GM12878 (cell line): ENCODE data around the gene SMCO1. TPM values are rescaled to one million over a fixed set of nuclear protein-coding genes. Genes with fewer than 3 reads are reported as not detected.

Source experiments
- ATAC-seq: fragments of 200-7000 bp; cut with Tn5 transposase; 3 replicates; pipeline ENCODE4 v1.9.1; 2020; ENCODE audit warnings: mild to moderate bottlenecking, moderate library complexity
- BruUV-seq: library from RNA; stranded (reverse); fragments of 400-500 nt; replicated peaks from 2 replicates; lab custom pipeline; 2021; lab: Mats Ljungman, UMichigan
- CTCF ChIA-PET: fragments of 300-600 bp; sonication (Branson Sonifier 250); formaldehyde crosslinking; extraction: SDS; loops from one replicate; lab custom pipeline; 2021; ENCODE audit warnings: inconsistent platforms; lab: Yijun Ruan, JAX
- POLR2A ChIA-PET: fragments of 350-600 bp; formaldehyde crosslinking; extraction: SDS; loops from one replicate; lab custom pipeline; 2021; ENCODE audit warnings: inconsistent platforms; lab: Charles Lee
- RAD21 ChIA-PET: fragments of 300-600 bp; sonication (Branson Sonifier 250); formaldehyde crosslinking; loops from one replicate; lab custom pipeline; 2023; ENCODE audit warnings: antibody characterized with exemption; ENCODE audit not compliant: unreplicated experiment; lab: Charles Lee
- SMC1A ChIA-PET: fragments of 300-600 bp; sonication (Branson Sonifier 250); formaldehyde crosslinking; loops from one replicate; lab custom pipeline; 2023; ENCODE audit not compliant: unreplicated experiment, uncharacterized antibody; lab: Charles Lee
- DNase-seq: peaks from one replicate; pipeline ENCODE4 v3.0.0-alpha.2; 2011; ENCODE audit warnings: low read depth, low spot score
- FAIRE-seq: peaks from 3 replicates; lab custom pipeline; 2011; peaks lifted over from hg19 to GRCh38; lab: Jason Lieb, UNC
- H2AFZ ChIP-seq: 2 replicates; pipeline ENCODE4 v1.6.0; 2011; ENCODE audit warnings: low read depth, low read length, control low read depth; ENCODE audit not compliant: control insufficient read depth
- H3K27ac ChIP-seq: 2 replicates; pipeline ENCODE4 v1.5.1; 2011; ENCODE audit warnings: control low read depth; ENCODE audit not compliant: control insufficient read depth, insufficient read depth
- H3K27me3 ChIP-seq, 2 experiments: replicated peaks in 1 of 2; 2 replicates each; pipeline versions ENCODE4 v1.6.0 to v1.6.1; 2011; ENCODE audit warnings: low read length in 1 of 2; ENCODE audit not compliant: control insufficient read depth in 2 of 2, insufficient read depth in 2 of 2
- H3K36me3 ChIP-seq, 2 experiments: 2 replicates each; pipeline ENCODE4 v1.5.1; 2011; ENCODE audit warnings: low read length in 1 of 2; ENCODE audit not compliant: control insufficient read depth in 2 of 2, insufficient read depth in 2 of 2
- H3K4me1 ChIP-seq: 2 replicates; pipeline ENCODE4 v1.6.1; 2011; ENCODE audit warnings: mild to moderate bottlenecking, low read length, moderate library complexity, mixed read lengths; ENCODE audit not compliant: control insufficient read depth, insufficient read depth
- H3K4me2 ChIP-seq: 2 replicates; pipeline ENCODE4 v1.6.0; 2011; ENCODE audit warnings: control low read depth; ENCODE audit not compliant: control insufficient read depth, insufficient read depth
- H3K4me3 ChIP-seq: fragments of 200-600 bp; sonication (generic); 2 replicates; pipeline ENCODE4 v1.5.1; 2016
- H3K79me2 ChIP-seq: 2 replicates; pipeline ENCODE4 v1.6.0; 2011; ENCODE audit warnings: low read length; ENCODE audit not compliant: control insufficient read depth, insufficient read depth
- H3K9ac ChIP-seq: 2 replicates; pipeline ENCODE4 v1.8.0; 2011; ENCODE audit warnings: low read length, control low read depth, mixed read lengths; ENCODE audit not compliant: control insufficient read depth, insufficient read depth
- H3K9me3 ChIP-seq: replicated peaks from 3 replicates; pipeline ENCODE4 v1.5.1; 2011; ENCODE audit warnings: mild to moderate bottlenecking, low read length; ENCODE audit not compliant: control insufficient read depth, insufficient read depth
- H4K20me1 ChIP-seq: 2 replicates; pipeline ENCODE4 v1.6.0; 2011; ENCODE audit not compliant: control insufficient read depth, insufficient read depth
- NR2C2 ChIP-seq: IDR thresholded peaks from 2 replicates; pipeline ENCODE4 v1.6.1; 2011; ENCODE audit warnings: borderline replicate concordance, low read depth; ENCODE audit not compliant: control insufficient read depth, insufficient read length
- NRF1 ChIP-seq: conservative IDR thresholded peaks from 2 replicates; pipeline ENCODE4 v1.6.1; 2011; ENCODE audit warnings: mild to moderate bottlenecking, low read depth, low read length, improper control_type of control experiment
- PAX5 ChIP-seq: IDR thresholded peaks from 2 replicates; pipeline ENCODE4 v1.6.1; 2011; ENCODE audit warnings: low read depth, low read length, borderline replicate concordance
- RCOR1 ChIP-seq: conservative IDR thresholded peaks from 2 replicates; pipeline ENCODE4 v1.6.1; 2012; ENCODE audit warnings: low read depth, low read length, improper control_type of control experiment
- WGBS: methylation state at CpG from one replicate; pipeline ENCODE4 v1.1.6; 2016; ENCODE audit warnings: low lambda C conversion rate; ENCODE audit not compliant: insufficient replicate concordance, insufficient coverage; ENCODE audit errors: missing lambda C conversion rate; 5-methylcytosine and 5-hydroxymethylcytosine counted together
- in situ Hi-C: fragments of 300-500 bp; cut with MboI; formaldehyde crosslinking; loops from 9 replicates; pipeline ENCODE4 v1.14.3; 2018; ENCODE audit warnings: mixed read lengths
- intact Hi-C: fragments of 100-400 bp; cut with micrococcal nuclease; formaldehyde crosslinking; loops from one replicate; pipeline ENCODE4 v1.14.2; 2022; ENCODE audit not compliant: unreplicated experiment
- polyA plus RNA-seq, 11 experiments: library from polyadenylated mRNA; depleted of rRNA in 4 of 11; unstranded in 6 of 11; stranded (reverse) in 5 of 11; fragments of >200 nt; fragmentation: Nextera tagmentation in 4 of 11; fragmentation: Illumina TruSeq in 1 of 11; extraction: Ambion mirVana in 4 of 11; extraction: Trizol in 1 of 11; gene quantifications; 1 replicate in 1 of 11; 2 replicates in 10 of 11; pipeline versions ENCODE4 v1.2.1 to v1.2.3, GENCODE V29; 2011 to 2016; ENCODE audit warnings: inconsistent platforms in 2 of 11, missing spikeins in 2 of 11, low read depth in 1 of 11
- total RNA-seq, 4 experiments: library from RNA; depleted of rRNA in 3 of 4; stranded (reverse); fragments of >200 nt in 3 of 4; fragmentation: Illumina TruSeq in 1 of 4; extraction: Trizol in 1 of 4; gene quantifications; 2 replicates each; pipeline versions ENCODE4 v1.2.1 to v1.2.3, GENCODE V29; 2013 to 2021
- TF ChIP-seq, protein P1 (sequence below): fragments of 450-650 bp; IDR thresholded peaks from 2 replicates; pipeline ENCODE4 v1.6.1; 2017; ENCODE audit warnings: mild to moderate bottlenecking, moderate library complexity

Gene SMCO1
- total and polyA plus RNA-seq, 10 of the 15 experiments (the other 5 are each of a cell fraction or from before 2014, with no cell fraction given), result 0.05 TPM; not detected in 9

DNA sequence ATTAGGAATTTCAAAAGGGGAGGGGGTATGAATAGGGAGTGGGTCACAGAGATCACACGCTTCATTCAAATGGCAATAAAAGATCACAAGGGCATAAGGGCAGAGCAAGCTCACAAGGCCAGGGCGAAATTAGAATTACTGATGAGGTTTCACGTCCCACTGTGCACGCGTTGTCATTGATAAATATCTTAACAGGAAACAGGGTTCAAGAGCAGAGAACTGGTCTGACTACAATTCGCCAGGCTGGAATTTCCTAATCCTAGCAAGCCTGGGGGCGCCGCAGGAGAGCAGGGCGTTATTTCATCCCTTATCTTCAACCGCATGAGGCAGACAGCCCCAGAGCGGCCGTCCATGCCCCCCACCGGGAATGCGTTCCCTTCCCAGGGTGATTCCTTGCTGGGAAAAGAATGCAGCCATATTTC is 18.1 kb upstream of the SMCO1 start (continued):
- TF ChIP-seq, protein P1, sequence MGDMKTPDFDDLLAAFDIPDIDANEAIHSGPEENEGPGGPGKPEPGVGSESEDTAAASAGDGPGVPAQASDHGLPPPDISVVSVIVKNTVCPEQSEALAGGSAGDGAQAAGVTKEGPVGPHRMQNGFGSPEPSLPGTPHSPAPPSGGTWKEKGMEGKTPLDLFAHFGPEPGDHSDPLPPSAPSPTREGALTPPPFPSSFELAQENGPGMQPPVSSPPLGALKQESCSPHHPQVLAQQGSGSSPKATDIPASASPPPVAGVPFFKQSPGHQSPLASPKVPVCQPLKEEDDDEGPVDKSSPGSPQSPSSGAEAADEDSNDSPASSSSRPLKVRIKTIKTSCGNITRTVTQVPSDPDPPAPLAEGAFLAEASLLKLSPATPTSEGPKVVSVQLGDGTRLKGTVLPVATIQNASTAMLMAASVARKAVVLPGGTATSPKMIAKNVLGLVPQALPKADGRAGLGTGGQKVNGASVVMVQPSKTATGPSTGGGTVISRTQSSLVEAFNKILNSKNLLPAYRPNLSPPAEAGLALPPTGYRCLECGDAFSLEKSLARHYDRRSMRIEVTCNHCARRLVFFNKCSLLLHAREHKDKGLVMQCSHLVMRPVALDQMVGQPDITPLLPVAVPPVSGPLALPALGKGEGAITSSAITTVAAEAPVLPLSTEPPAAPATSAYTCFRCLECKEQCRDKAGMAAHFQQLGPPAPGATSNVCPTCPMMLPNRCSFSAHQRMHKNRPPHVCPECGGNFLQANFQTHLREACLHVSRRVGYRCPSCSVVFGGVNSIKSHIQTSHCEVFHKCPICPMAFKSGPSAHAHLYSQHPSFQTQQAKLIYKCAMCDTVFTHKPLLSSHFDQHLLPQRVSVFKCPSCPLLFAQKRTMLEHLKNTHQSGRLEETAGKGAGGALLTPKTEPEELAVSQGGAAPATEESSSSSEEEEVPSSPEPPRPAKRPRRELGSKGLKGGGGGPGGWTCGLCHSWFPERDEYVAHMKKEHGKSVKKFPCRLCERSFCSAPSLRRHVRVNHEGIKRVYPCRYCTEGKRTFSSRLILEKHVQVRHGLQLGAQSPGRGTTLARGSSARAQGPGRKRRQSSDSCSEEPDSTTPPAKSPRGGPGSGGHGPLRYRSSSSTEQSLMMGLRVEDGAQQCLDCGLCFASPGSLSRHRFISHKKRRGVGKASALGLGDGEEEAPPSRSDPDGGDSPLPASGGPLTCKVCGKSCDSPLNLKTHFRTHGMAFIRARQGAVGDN, result no peak

- in situ Hi-C loops (no loop called here), intact Hi-C loops (no loop called here)
- DNase-seq (no peak), ATAC-seq (no peak), FAIRE-seq (no peak)
- no TSS peak for BruUV-seq
- Histone ChIP-seq H3K9ac (no peak overlapping the region), H3K27ac (no peak overlapping the region), H3K4me2 (no peak overlapping the region), H2AFZ (no peak overlapping the region), H4K20me1 (no peaks in the 10 kb centered on the region), H3K79me2 (no peaks in the 10 kb centered on the region), H3K27me3 (no peaks in the 10 kb centered on the region), H3K36me3 (no peaks in the 10 kb centered on the region), H3K4me3 (no peak overlapping the region), H3K4me1 (peaks cover 13% of the 10 kb centered on the region), H3K9me3 (no peaks in the 10 kb centered on the region)
- CTCF ChIA-PET, result interaction anchor here (0.9 to 1.2 kb wide), 3 partner anchors 9 to 306 kb away, joined by 3 read pairs; no protein-coding TSS in a partner anchor
- SMC1A ChIA-PET, result no interaction called here
- POLR2A ChIA-PET, result no interaction called here
- 98% methylated on average over 4 of the region's 4 CpGs for WGBS
- RAD21 ChIA-PET, result interaction anchor here (1.0 kb wide), 1 partner anchor 44 kb away, joined by 4 read pairs; no protein-coding TSS in a partner anchor
- TF ChIP-seq NR2C2, result no peak
- no peak for TF ChIP-seq RCOR1
- TF ChIP-seq NRF1, result no peak
- no peak for TF ChIP-seq PAX5
- TF ChIP-seq, all 136 proteins: peak for 0
Measured at GRCh38 chr3:196531418-196531817, 16.3 kb upstream of the SMCO1 start.
